NK-92 (cell line): Measurements from ENCODE around the gene ERRFI1.

Experiments used
- DNase-seq: peaks from one replicate; lab custom pipeline; 2025; ENCODE audit not compliant: unreplicated experiment; lab: John Stamatoyannopoulos, UW

The ERRFI1 gene

GRCh38 chr1:8019229-8019620 lies 6.9 kb downstream of the ERRFI1 start:
- DNase-seq: no peak

- no peak for DNase-seq
Observed at GRCh38 chr1:8018492-8019228, 7.4 kb downstream of the ERRFI1 start.

- DNase-seq: no peak
Observed at GRCh38 chr1:8017495-8018197, 8.5 kb downstream of the ERRFI1 start.

- DNase-seq: no peak
Observed at GRCh38 chr1:8016895-8017241, 9.2 kb downstream of the ERRFI1 start.

DNA sequence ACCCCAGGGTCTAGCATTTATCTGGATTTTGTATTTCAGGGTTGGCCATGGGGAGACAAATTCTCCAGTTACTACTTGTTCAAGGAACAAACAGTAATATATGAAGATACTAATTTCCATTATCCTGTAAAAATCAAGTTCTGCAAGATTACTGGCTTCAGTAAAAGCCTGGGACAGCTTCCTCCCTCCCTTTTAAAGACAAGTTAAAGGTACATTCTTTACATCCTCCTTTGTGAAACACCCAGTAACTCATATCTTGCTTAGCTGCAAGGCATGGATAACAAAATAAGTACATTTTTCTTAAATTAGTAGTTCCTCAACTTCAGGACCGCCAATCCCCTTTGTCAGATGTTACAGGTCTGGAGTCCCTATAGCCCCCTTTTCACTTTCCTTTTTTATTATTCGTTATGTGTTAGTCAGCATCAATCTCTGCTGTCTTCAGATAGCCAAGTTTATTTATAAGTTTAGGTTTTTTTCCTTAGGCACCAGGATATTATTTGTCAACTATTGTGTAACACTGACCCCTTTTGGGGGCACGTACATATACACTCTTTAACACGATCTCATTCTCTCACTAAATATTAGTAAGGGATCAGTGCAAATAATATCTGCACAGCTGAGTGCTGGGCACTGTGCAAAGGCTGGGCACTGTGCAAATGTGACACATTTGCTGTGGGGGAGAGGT lies 9.8 kb downstream of the ERRFI1 start:
- no peak for DNase-seq

- DNase-seq: no peak
Observed at GRCh38 chr1:8015809-8016165, 10.3 kb downstream of the ERRFI1 start.

GRCh38 chr1:8015036-8015808 lies 10.9 kb downstream of the ERRFI1 start:
- no peak for DNase-seq

DNA sequence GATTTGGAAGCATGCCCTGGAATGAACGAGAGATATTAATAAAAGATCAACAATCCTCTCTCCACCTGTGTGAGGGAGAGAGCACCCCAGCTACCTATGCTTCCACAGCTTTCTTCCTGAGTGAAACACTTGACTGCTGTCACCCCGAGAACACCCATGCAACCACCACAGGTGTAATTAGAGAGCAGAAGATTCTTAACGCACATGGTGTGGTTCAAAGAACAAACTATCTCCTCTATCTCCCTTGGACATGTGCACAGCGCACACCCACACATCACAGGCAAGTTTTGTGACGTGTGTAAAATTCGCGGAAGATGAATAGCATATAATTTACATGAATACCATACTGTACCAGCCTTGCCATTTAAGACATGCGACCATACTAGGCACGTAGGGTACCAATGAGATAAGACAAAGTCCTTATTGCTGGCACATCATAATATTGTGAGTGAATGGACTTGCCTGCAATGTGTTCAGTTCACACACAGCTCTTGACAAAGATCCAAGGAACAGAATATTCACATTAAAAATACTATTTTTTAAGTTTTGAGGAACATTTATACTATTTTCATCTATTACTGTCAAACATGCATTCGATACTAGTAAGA lies 11.6 kb downstream of the ERRFI1 start:
- no peak for DNase-seq

GRCh38 chr1:8013800-8014199 lies 12.3 kb downstream of the ERRFI1 start:
- no peak for DNase-seq

- DNase-seq: no peak
Observed at GRCh38 chr1:8013399-8013798, 12.7 kb downstream of the ERRFI1 start.

DNA sequence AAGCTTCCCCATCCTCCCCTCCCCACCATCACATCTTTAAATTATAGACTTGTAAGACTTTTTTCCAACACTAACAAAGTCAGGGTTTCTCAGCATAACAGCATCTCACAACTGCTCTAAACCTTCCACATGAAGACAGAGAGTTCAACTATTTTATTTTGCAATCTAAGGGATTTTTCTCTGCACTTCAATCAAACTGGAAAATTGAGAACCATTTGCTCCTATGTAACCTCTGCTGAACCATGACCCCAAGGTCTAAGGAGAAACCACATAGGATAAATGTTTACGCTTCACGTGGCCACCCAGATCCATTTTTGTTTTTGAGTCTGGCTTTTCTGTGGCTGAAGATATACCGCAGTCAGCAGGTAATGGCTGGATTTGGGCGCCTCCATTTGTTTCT lies 13.2 kb downstream of the ERRFI1 start:
- DNase-seq: no peak

GRCh38 chr1:8011923-8012858 lies 13.9 kb downstream of the ERRFI1 start:
- no peak for DNase-seq

DNA sequence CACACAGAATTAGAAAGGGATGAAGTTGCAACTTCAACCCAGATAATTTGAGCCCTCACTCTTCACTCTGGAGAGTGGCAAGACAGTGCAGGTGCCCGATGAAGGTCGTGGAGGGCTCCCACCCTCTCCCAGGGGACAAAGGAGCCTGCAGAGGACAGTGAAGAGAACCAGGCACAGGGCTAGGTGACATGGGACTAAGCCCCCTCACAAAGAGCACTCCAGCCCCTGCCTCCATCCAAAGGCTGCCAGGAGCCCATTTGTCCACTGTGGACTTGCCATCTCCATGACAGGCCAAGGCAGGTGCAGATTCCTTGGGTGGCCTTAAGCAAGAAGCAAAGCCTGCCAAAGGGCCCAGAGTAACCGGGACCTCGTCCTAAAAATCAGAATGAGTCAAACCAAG lies 15.1 kb downstream of the ERRFI1 start:
- DNase-seq: no peak

DNA sequence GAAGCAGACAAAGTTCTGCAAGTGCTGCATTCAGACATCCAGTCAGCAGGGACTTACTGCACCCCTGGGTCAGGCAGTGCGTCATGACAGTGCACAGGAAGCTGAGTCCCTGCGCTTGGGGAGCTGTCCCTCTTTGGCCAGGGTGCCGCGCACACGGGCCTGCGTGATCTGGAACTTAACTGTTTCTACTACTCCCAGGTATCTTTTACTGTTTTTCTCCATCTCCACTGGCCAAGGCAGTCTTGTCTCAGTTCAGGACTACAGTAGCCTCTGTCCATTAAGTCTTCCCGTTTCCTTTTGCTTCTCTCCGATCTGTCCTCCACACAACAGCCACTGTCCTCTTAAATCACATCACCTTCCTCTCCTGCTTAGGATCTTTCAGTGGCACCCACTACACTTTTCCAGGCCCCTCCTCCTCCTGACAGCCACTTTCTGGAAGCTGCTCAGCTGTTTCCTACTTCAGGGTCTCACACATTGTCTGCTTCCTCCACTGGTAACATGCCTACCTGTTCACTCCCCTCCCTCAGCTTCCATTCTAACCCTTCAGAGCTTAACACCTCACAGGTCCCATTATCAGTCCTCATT lies 15.9 kb downstream of the ERRFI1 start:
- DNase-seq: no peak

DNA sequence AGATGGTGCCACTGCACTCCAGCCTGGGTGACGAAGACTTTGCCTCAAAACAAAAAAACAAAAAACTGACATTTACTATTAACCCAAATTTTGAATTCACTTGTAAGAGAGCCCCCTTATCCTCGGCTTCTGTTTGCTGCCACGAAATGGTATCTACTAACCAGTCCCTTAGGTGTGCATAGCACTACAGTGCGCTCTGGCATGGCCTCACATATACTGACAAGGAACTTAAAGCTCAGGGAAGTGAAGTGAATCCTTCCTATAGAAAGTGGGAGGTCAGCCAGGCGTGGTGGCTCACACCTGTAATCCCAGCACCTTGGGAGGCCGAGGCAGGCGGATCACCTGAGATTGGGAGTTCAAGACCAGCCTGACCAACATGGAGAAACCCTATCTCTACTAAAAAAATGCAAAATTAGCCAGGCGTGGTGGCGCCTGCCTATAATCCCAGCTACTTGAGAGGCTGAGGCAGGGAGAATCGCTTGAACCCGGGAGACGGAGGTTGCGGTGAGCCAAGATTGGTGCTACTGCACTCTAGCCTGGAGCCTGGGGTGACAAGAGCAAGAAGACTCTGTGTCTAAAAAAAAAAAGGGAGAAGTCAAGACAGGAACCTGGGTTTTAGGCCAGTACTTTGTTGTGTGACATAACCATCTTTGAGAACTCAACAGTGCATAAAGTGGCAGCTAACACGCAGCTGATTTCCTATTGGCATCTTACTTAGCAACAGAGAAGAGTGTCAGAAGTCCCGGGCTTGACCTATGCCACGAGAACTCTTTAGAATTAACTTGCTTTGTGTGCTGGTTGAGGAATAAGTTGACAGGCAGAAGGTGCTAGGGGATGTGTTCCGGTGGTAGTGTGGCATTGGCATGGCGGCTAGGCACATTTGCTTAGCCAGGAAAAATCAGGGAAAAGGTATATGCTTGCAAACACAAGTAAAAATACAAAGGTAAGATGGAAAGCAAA lies 16.8 kb downstream of the ERRFI1 start:
- DNase-seq: no peak

- no peak for DNase-seq
Observed at GRCh38 chr1:8006037-8006963, 19.8 kb downstream of the ERRFI1 start.

DNA sequence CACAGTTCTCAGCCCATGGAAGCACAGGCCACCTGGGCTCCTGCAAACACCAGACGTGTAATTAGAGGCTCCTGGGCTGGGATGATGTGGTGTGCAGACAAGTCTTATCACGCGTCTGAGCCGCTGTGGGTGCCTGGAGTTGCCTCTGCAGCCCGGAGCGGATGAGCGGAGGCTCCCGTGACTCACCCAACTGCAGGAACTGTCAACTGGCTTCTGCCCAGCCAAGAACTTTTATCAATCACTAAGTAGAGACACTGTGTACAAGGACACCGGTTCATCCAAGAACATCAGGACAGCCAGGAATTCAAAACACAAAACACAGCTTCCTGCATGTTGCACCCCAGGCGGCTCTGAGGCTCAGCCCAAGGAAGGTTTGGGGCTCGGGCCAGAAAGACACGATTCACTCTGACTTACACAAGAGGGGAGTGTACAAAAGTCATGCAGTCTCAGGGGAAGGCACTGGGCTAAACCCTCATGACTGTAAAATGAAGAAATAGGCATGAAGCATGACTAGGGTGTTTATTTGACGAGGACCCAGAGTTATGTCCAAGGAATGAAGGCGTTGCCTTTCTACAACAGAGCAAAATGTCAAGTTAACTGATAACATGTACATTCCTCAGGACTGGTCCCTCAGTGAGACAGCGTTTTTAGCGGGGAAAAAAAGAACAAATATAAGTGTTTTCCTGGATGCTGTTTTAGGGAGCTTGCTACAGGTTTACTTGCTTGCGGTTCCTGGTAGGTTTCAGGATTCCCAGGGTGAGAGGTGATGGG lies 21.1 kb downstream of the ERRFI1 start:
- DNase-seq: no peak
